SHP77 treated with DMSO at 0.1 percent for 48 hours (cell line): ENCODE data around the gene IGSF23.

ENCODE experiments used
- DNase-seq: peaks from one replicate; lab custom pipeline; 2025; lab: John Stamatoyannopoulos, UW

IGSF23 gene

GRCh38 chr19:44613295-44614178, at the start of gene IGSF23:
TSS of gene IGSF23 (plus strand) at chr19:44613563. CDS start at chr19:44613646, 83 bp downstream.
- DNase-seq, result no peak

- no peak for DNase-seq
Measured at GRCh38 chr19:44566984-44567383, 46.4 kb upstream of the IGSF23 start.

GRCh38 chr19:44567745-44568144, 45.6 kb upstream of the IGSF23 start:
- DNase-seq, result no peak

GRCh38 chr19:44570603-44570983, 42.8 kb upstream of the IGSF23 start:
- no peak for DNase-seq

- peak; percentile 10 for DNase-seq
Measured at GRCh38 chr19:44570984-44571684, 42.2 kb upstream of the IGSF23 start.

GRCh38 chr19:44571830-44572580, 41.4 kb upstream of the IGSF23 start:
- DNase-seq, result no peak

GRCh38 chr19:44572581-44572900, 40.8 kb upstream of the IGSF23 start:
- no peak for DNase-seq

- no peak for DNase-seq
Measured at GRCh38 chr19:44573183-44573582, 40.2 kb upstream of the IGSF23 start.

- DNase-seq, result no peak
Measured at GRCh38 chr19:44573627-44574026, 39.7 kb upstream of the IGSF23 start.

- DNase-seq, result no peak
Measured at GRCh38 chr19:44574186-44574950, 39.0 kb upstream of the IGSF23 start.

GRCh38 chr19:44575116-44575700, 38.2 kb upstream of the IGSF23 start:
- DNase-seq, result no peak

- DNase-seq, result peak; percentile 16
Measured at GRCh38 chr19:44576843-44577565, 36.4 kb upstream of the IGSF23 start.

GRCh38 chr19:44577566-44577874, 35.8 kb upstream of the IGSF23 start:
- no peak for DNase-seq

GRCh38 chr19:44579663-44580365, 33.5 kb upstream of the IGSF23 start:
- no peak for DNase-seq

GRCh38 chr19:44580366-44580895, 32.9 kb upstream of the IGSF23 start:
- no peak for DNase-seq

GRCh38 chr19:44581288-44581687, 32.1 kb upstream of the IGSF23 start:
- no peak for DNase-seq

- DNase-seq, result no peak
Measured at GRCh38 chr19:44582581-44583265, 30.6 kb upstream of the IGSF23 start.

GRCh38 chr19:44585371-44586133, 27.8 kb upstream of the IGSF23 start:
- DNase-seq, result no peak
